ENCODE data around the gene SIRPB2. TPM values are rescaled to one million over a fixed set of nuclear protein-coding genes. Genes with fewer than 3 reads are reported as not detected.

Gene SIRPB2
- polyA plus RNA-seq, 4 donors, result 0.81 to 1.7 (median 0.84) TPM; not detected in 1

DNA sequence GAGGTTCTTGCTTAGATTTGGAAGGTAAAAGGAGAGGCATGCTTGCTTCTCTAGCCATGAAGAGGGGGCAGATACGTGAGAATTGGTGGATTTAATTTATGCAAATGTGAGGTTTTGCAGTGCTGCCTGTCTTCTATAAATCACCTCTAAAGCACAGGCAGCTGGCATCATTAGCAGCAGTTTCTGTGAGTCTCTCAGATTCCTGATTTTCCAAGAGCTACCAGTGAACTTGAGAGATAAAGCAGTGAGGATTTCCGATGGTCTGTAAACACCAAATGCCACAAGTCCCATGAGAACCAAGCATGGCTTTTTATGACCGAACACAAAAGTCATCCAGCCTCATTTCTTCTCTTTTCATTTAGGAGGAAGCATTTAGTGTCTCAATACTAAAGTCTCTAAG is 3.2 kb upstream of the SIRPB2 start:
- Histone ChIP-seq H3K9me3 (ENCODE audit: control insufficient read depth in 2 of 2, insufficient read depth in 1 of 2, low read depth in 1 of 2, low read length in 1 of 2) (no peaks in the 10 kb centered on the region), H3K36me3 (ENCODE audit: control insufficient read depth in 3 of 3, insufficient read depth in 2 of 3, low read depth in 1 of 3, low read length in 3 of 3) (no peaks in the 10 kb centered on the region), H3K27me3 (ENCODE audit: control insufficient read depth in 3 of 3, insufficient read depth in 3 of 3, low read length in 3 of 3) (peaks cover 0 to 8% (median 3%) of the 10 kb centered on the region in 3 donors), H3K27ac (ENCODE audit: low read depth in 1 of 3, low read length in 2 of 3) (no peak overlapping the region), H3K4me1 (ENCODE audit: control insufficient read depth in 3 of 3, insufficient read depth in 2 of 3, low read depth in 1 of 3, low read length in 2 of 3) (no peaks in the 10 kb centered on the region), H3K4me3 (ENCODE audit: low read depth in 1 of 3, low read length in 3 of 3) (no peak overlapping the region)
- FAIRE-seq (no peak), DNase-seq (no peak)
- WGBS, 3 donors, result 31 to 39% (median 36%) methylated on average over 3 of the region's 3 CpGs

DNA sequence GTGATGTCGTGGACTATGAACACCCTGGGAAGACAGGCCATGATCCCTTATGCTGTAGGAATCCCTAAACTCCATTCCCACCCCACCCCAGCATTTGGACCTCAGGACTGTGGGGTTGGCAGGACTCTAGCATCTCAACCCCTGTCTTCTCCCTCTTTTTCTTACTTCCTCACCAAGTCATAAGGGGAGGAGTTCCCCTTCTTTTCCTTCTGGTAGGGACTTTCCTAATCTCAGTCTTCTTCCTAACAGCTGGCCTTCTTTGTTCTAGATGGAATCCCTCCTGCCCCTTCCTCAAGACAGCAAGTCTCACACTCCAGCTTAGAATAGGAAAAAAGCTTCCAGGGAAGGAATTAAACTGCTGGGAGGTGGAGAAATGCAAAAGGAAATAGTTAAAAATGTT is 2.3 kb upstream of the SIRPB2 start:
- Histone ChIP-seq H3K4me3 (ENCODE audit: low read depth in 1 of 3, low read length in 3 of 3) (no peak overlapping the region), H3K27me3 (ENCODE audit: control insufficient read depth in 3 of 3, insufficient read depth in 3 of 3, low read length in 3 of 3) (peaks cover 0 to 8% (median 5%) of the 10 kb centered on the region in 3 donors), H3K4me1 (ENCODE audit: control insufficient read depth in 3 of 3, insufficient read depth in 2 of 3, low read depth in 1 of 3, low read length in 2 of 3) (no peaks in the 10 kb centered on the region), H3K36me3 (ENCODE audit: control insufficient read depth in 3 of 3, insufficient read depth in 2 of 3, low read depth in 1 of 3, low read length in 3 of 3) (no peaks in the 10 kb centered on the region), H3K9me3 (ENCODE audit: control insufficient read depth in 2 of 2, insufficient read depth in 1 of 2, low read depth in 1 of 2, low read length in 1 of 2) (no peaks in the 10 kb centered on the region), H3K27ac (ENCODE audit: low read depth in 1 of 3, low read length in 2 of 3) (no peak overlapping the region)
- WGBS, 3 donors, result 64 to 79% (median 70%) methylated on average over 1 of the region's 1 CpG
- DNase-seq (no peak), FAIRE-seq (no peak)

DNA sequence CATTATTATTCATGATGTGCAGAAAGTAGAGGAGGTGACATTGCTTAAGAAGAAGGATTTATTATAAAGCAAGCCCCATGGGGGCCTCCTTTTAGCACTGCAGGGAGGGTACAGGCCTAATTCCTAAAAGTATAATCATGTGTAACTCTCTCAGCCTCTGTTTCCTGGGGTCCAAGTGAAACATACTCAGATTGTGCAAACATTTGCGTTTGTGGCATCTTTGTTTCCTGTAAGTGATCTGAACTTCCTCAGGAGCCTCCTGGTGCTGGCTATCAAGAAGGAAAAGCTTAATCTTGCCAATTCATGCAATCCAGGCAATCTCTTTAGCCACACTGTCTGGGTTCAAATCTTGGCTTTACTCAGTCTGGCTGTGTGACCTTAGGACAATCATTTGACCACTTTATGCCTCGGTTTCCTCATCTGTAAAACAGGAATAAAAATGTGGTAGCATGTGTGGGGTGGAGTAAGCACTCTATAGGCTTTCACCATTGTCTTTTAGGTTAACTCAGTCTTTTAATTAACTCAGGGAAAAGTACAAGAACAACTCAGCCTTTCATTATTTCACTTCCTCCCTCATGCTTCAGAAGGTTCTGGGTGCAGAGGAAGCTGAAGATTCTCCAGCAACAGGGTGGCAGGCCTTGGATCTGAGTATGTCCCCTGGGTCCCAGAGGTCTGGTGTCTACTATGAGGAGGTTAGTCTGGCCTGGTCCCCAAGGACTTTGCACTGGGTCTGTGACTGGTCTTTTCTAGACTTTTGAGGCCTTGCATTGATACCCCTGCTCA is 831 bp upstream of the SIRPB2 start:
- DNase-seq, result no peak
- Histone ChIP-seq H3K4me3 (ENCODE audit: low read depth in 1 of 3, low read length in 3 of 3) (no peak overlapping the region), H3K4me1 (ENCODE audit: control insufficient read depth in 3 of 3, insufficient read depth in 2 of 3, low read depth in 1 of 3, low read length in 2 of 3) (no peaks in the 10 kb centered on the region), H3K27me3 (ENCODE audit: control insufficient read depth in 3 of 3, insufficient read depth in 3 of 3, low read length in 3 of 3) (peaks cover 0 to 11% (median 5%) of the 10 kb centered on the region in 3 donors), H3K27ac (ENCODE audit: low read depth in 1 of 3, low read length in 2 of 3) (peak overlapping the region in 1 of 3 donors; percentile 29), H3K9me3 (ENCODE audit: control insufficient read depth in 2 of 2, insufficient read depth in 1 of 2, low read depth in 1 of 2, low read length in 1 of 2) (no peaks in the 10 kb centered on the region), H3K36me3 (ENCODE audit: control insufficient read depth in 3 of 3, insufficient read depth in 2 of 3, low read depth in 1 of 3, low read length in 3 of 3) (no peaks in the 10 kb centered on the region)
- no peak for FAIRE-seq
- WGBS, 3 donors, result 61 to 68% (median 64%) methylated on average over 2 of the region's 2 CpGs

DNA sequence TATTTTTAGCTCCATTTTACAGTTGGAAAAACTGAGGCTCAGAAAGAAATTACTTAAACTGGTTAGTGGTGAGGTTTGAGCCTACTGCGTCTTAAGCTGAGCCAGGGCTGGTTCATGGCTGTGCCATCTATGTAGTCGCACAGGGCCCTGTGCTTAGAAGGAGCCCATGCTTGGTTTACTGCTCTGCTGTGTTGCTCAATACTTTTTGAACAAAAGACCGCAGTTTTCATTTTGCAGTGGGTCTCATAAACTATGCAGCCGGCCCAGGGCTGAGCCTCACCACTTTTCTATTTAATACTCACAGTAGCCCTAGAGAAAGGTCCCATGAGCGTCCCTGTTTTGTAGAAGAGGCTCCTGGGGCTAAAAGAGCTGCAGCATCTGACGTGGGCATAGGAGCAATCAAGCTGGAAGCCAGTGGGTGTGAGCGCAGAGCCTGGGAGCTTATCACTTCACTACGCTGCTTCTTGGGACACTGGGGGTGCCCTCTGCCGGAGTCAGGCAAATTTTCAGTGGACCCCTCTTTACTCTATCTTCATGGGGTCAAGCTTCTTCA is 501 bp downstream of the SIRPB2 start:
- H3K27me3 ChIP-seq (ENCODE audit: control insufficient read depth in 3 of 3, insufficient read depth in 3 of 3, low read length in 3 of 3), result peaks cover 0 to 11% (median 5%) of the 10 kb centered on the region in 3 donors
- FAIRE-seq (no peak), DNase-seq (no peak)
- 83 to 86% (median 83%) methylated on average over 9 of the region's 9 CpGs for WGBS, 3 donors
- peak overlapping the region in 1 of 3 donors; percentile 43 for H3K27ac ChIP-seq (ENCODE audit: low read depth in 1 of 3, low read length in 2 of 3)
- no peaks in the 10 kb centered on the region for H3K4me1 ChIP-seq (ENCODE audit: control insufficient read depth in 3 of 3, insufficient read depth in 2 of 3, low read depth in 1 of 3, low read length in 2 of 3)
- H3K36me3 ChIP-seq (ENCODE audit: control insufficient read depth in 3 of 3, insufficient read depth in 2 of 3, low read depth in 1 of 3, low read length in 3 of 3), result no peaks in the 10 kb centered on the region
- no peak overlapping the region for H3K4me3 ChIP-seq (ENCODE audit: low read depth in 1 of 3, low read length in 3 of 3)
- no peaks in the 10 kb centered on the region for H3K9me3 ChIP-seq (ENCODE audit: control insufficient read depth in 2 of 2, insufficient read depth in 1 of 2, low read depth in 1 of 2, low read length in 1 of 2)

DNA sequence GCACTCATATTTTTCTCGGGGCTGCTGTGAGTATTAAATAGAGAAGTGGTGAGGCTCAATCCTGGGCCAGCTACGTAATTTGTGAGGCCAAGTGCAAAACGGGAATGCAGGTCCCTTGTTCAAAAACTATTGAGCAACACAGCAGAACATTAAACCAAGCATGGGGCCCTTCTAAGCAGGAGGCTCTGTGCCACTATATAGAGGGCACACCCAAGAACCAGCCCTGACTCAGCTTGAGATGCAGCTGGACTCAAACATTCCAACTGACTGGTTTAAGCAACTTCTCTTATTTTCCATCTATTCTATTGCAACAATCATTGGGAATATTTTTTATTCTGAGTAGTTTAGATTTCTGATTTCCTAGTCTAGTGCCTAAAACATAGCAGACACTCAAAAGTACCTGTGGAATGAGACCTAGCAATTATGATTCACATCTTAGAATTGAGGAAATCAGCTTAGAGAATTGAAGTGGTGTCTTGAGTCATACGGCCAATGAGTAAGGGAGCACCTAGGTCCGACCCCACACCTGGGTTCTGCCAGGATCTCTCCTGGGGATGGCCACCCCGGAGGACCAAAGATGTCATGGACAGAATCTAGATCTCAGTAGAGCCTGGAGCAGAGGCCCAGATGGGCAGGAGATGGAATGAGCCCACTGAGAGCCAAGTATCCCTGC is 1.3 kb downstream of the SIRPB2 start:
- H3K4me3 ChIP-seq (ENCODE audit: low read depth in 1 of 3, low read length in 3 of 3), result no peak overlapping the region
- H3K36me3 ChIP-seq (ENCODE audit: control insufficient read depth in 3 of 3, insufficient read depth in 2 of 3, low read depth in 1 of 3, low read length in 3 of 3), result no peaks in the 10 kb centered on the region
- no peak for FAIRE-seq
- H3K27ac ChIP-seq (ENCODE audit: low read depth in 1 of 3, low read length in 2 of 3), result peak overlapping the region in 1 of 3 donors; percentile 39
- H3K4me1 ChIP-seq (ENCODE audit: control insufficient read depth in 3 of 3, insufficient read depth in 2 of 3, low read depth in 1 of 3, low read length in 2 of 3), result no peaks in the 10 kb centered on the region
- DNase-seq, result no peak
- WGBS, 3 donors, result 63 to 68% (median 66%) methylated on average over 6 of the region's 6 CpGs
- peaks cover 0 to 11% (median 5%) of the 10 kb centered on the region in 3 donors for H3K27me3 ChIP-seq (ENCODE audit: control insufficient read depth in 3 of 3, insufficient read depth in 3 of 3, low read length in 3 of 3)
- no peaks in the 10 kb centered on the region for H3K9me3 ChIP-seq (ENCODE audit: control insufficient read depth in 2 of 2, insufficient read depth in 1 of 2, low read depth in 1 of 2, low read length in 1 of 2)

DNA sequence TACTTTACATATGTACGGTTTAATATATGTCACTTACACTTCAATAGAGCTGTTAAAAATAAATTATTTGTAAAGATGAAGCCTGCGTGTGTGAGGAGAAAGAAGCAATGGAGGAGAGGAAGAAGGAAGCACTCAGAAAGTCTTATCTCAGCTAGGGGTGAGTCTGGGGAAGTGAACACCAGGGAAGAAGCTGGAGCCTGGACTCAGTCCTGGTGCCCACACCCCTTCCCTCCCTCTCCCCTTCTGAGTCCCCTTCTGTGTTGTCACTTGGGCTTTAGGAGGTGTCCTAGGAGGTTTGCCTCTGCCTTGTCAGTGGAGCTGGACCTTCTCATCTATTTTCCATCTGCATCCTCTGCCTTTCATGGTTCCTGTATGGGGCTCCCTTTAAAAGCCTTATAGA is 1.9 kb downstream of the SIRPB2 start:
- Histone ChIP-seq H3K9me3 (ENCODE audit: control insufficient read depth in 2 of 2, insufficient read depth in 1 of 2, low read depth in 1 of 2, low read length in 1 of 2) (no peaks in the 10 kb centered on the region), H3K4me3 (ENCODE audit: low read depth in 1 of 3, low read length in 3 of 3) (no peak overlapping the region), H3K4me1 (ENCODE audit: control insufficient read depth in 3 of 3, insufficient read depth in 2 of 3, low read depth in 1 of 3, low read length in 2 of 3) (no peaks in the 10 kb centered on the region), H3K27ac (ENCODE audit: low read depth in 1 of 3, low read length in 2 of 3) (no peak overlapping the region), H3K36me3 (ENCODE audit: control insufficient read depth in 3 of 3, insufficient read depth in 2 of 3, low read depth in 1 of 3, low read length in 3 of 3) (no peaks in the 10 kb centered on the region), H3K27me3 (ENCODE audit: control insufficient read depth in 3 of 3, insufficient read depth in 3 of 3, low read length in 3 of 3) (peaks cover 0 to 7% (median 5%) of the 10 kb centered on the region in 3 donors)
- DNase-seq (no peak), FAIRE-seq (no peak)
- WGBS, 3 donors, result 76 to 86% (median 78%) methylated on average over 2 of the region's 2 CpGs

DNA sequence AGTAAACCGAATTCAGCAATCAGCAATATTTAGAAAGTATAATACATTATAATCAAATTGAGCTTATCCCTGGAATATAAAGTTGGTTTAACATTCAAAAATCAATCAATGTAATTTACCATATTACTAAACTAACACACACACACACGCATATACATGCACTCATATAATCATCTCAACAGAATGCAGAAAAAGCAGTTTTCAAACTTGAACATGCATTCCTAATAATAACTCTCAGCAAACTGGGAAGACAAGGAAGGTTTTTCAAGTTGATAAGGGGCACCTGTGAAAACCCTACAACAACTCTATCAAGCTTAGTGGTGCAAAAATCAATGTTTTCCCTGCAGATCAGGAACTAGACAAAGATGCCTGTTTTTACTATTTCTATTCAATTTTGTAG is 4.7 kb downstream of the SIRPB2 start:
- 65 to 77% (median 74%) methylated on average over 2 of the region's 2 CpGs for WGBS, 3 donors

DNA sequence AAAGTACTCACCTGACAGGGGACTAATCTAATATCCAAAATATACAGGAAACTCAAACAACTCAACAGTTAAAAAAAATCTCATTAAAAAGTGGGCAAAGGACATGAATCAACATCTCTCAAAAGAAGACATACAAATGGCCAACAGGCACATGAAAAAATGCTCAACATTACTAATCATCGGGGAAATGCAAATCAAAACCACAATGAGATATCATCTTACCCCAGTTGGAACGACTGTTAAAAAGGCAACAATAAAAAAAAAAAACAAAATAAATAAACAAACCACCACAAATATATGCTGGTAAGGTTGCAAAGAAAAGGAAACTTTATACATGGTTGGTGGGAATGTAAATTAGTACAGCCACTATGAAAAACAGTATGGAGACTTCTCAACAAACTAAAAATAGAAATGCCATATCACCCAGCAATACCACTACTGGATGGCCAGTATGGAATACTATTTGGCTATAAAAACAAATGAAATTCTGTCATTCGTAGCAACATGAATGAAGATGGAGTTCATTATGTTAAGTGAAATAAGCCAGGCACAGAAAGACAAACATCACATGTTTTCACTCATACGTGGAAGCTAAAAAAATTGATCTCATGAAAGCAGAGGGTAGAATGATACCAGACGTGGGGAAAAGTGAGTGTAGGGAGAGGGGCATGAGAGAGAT is 6.6 kb downstream of the SIRPB2 start:
- Histone ChIP-seq H3K4me1 (ENCODE audit: control insufficient read depth in 3 of 3, insufficient read depth in 2 of 3, low read depth in 1 of 3, low read length in 2 of 3) (no peaks in the 10 kb centered on the region), H3K4me3 (ENCODE audit: low read depth in 1 of 3, low read length in 3 of 3) (no peak overlapping the region), H3K27ac (ENCODE audit: low read depth in 1 of 3, low read length in 2 of 3) (no peak overlapping the region), H3K9me3 (ENCODE audit: control insufficient read depth in 2 of 2, insufficient read depth in 1 of 2, low read depth in 1 of 2, low read length in 1 of 2) (no peaks in the 10 kb centered on the region), H3K36me3 (ENCODE audit: control insufficient read depth in 3 of 3, insufficient read depth in 2 of 3, low read depth in 1 of 3, low read length in 3 of 3) (no peaks in the 10 kb centered on the region), H3K27me3 (ENCODE audit: control insufficient read depth in 3 of 3, insufficient read depth in 3 of 3, low read length in 3 of 3) (peaks cover 0 to 4% (median 3%) of the 10 kb centered on the region in 3 donors)
- FAIRE-seq (no peak), DNase-seq (no peak)
- 63 to 73% (median 64%) methylated on average over 5 of the region's 5 CpGs for WGBS, 3 donors

More for the DNA sequence above, 4.7 kb downstream of the SIRPB2 start:
- FAIRE-seq, result no peak
- no peak overlapping the region for H3K4me3 ChIP-seq (ENCODE audit: low read depth in 1 of 3, low read length in 3 of 3)
- H3K27ac ChIP-seq (ENCODE audit: low read depth in 1 of 3, low read length in 2 of 3), result no peak overlapping the region
- peaks cover 0 to 4% (median 3%) of the 10 kb centered on the region in 3 donors for H3K27me3 ChIP-seq (ENCODE audit: control insufficient read depth in 3 of 3, insufficient read depth in 3 of 3, low read length in 3 of 3)
- DNase-seq, result no peak
- H3K4me1 ChIP-seq (ENCODE audit: control insufficient read depth in 3 of 3, insufficient read depth in 2 of 3, low read depth in 1 of 3, low read length in 2 of 3), result no peaks in the 10 kb centered on the region
- H3K9me3 ChIP-seq (ENCODE audit: control insufficient read depth in 2 of 2, insufficient read depth in 1 of 2, low read depth in 1 of 2, low read length in 1 of 2), result no peaks in the 10 kb centered on the region
- H3K36me3 ChIP-seq (ENCODE audit: control insufficient read depth in 3 of 3, insufficient read depth in 2 of 3, low read depth in 1 of 3, low read length in 3 of 3), result no peaks in the 10 kb centered on the region

Measured in small intestine (tissue), 7 donors.